HCT116 (cell line): ENCODE data around the gene ASAP2. TPM values are rescaled to one million over a fixed set of nuclear protein-coding genes. Genes with fewer than 3 reads are reported as not detected.

Experiments
- ATAC-seq: fragments of 200-7000 bp; cut with Tn5 transposase; 2 replicates; pipeline ENCODE4 v1.9.1; 2020; ENCODE audit warnings: mild to moderate bottlenecking, moderate library complexity
- BruUV-seq: library from RNA; stranded (reverse); fragments of 400-500 nt; replicated peaks from 2 replicates; lab custom pipeline; 2021; lab: Mats Ljungman, UMichigan
- CTCF ChIA-PET: fragments of 300-600 bp; sonication (Branson Sonifier 250); formaldehyde crosslinking; loops from one replicate; lab custom pipeline; 2021; ENCODE audit warnings: antibody characterized with exemption; lab: Charles Lee
- POLR2A ChIA-PET: fragments of 300-600, 350-600 bp; sonication (Branson Sonifier 250); formaldehyde crosslinking; loops from one replicate; lab custom pipeline; 2021; ENCODE audit warnings: antibody characterized with exemption; lab: Charles Lee
- RAD21 ChIA-PET, 2 experiments: fragments of 300-600 bp; sonication (Branson Sonifier 250); formaldehyde crosslinking; loops; one replicate each; lab custom pipeline; 2023; ENCODE audit warnings: low total read pairs in 2 of 2; ENCODE audit not compliant: uncharacterized antibody in 2 of 2, unreplicated experiment in 2 of 2, low non-redundant PET in 1 of 2; lab: Charles Lee
- DNase-seq: peaks from one replicate; pipeline ENCODE4 v3.0.0-alpha.2; 2010; ENCODE audit warnings: low read depth, low spot score
- H2AFZ ChIP-seq: fragments of 200-600 bp; shearing (Covaris generic), sonication (generic); 2 replicates; pipeline ENCODE4 v1.6.1; 2017; ENCODE audit warnings: low read depth, mixed run types, mixed read lengths, antibody characterized with exemption, low read length; ENCODE audit not compliant: poor library complexity, severe bottlenecking
- H3K27ac ChIP-seq: 2 replicates; pipeline ENCODE4 v1.5.1; 2012; ENCODE audit warnings: low read depth, low read length
- H3K27me3 ChIP-seq: fragments of 200-600 bp; sonication (generic); 2 replicates; pipeline ENCODE4 v1.6.1; 2016; ENCODE audit warnings: mixed run types, low read length, mixed read lengths; ENCODE audit not compliant: insufficient read depth
- H3K36me3 ChIP-seq, 2 experiments: fragments of 200-500 bp in 1 of 2; fragments of 200-600 bp in 1 of 2; sonication (Bioruptor generic) in 1 of 2; sonication (generic) in 1 of 2; 2 replicates each; pipeline versions ENCODE4 v1.5.1 to v1.6.1; 2014 to 2016; ENCODE audit warnings: low read length in 2 of 2, inconsistent platforms in 1 of 2, mixed read lengths in 1 of 2, mixed run types in 1 of 2; ENCODE audit not compliant: insufficient read depth in 2 of 2, control insufficient read depth in 1 of 2
- H3K4me1 ChIP-seq, 2 experiments: fragments of 200-600 bp in 1 of 2; sonication (generic) in 1 of 2; 2 replicates each; pipeline versions ENCODE4 v1.5.1 to v1.6.1; 2012 to 2017; ENCODE audit warnings: low read length in 2 of 2, inconsistent platforms in 1 of 2, mild to moderate bottlenecking in 1 of 2, mixed read lengths in 1 of 2, mixed run types in 1 of 2, moderate library complexity in 1 of 2; ENCODE audit not compliant: insufficient read depth in 2 of 2, control insufficient read depth in 1 of 2
- H3K4me2 ChIP-seq: fragments of 200-600 bp; sonication (generic); 2 replicates; pipeline ENCODE4 v1.6.1; 2017; ENCODE audit warnings: mixed run types, low read length, mixed read lengths
- H3K4me3 ChIP-seq, 2 experiments: fragments of 200-600 bp in 1 of 2; sonication (generic) in 1 of 2; replicated peaks in 1 of 2; 2 replicates each; pipeline ENCODE4 v1.5.1; 2011 to 2016; ENCODE audit warnings: low read length in 2 of 2, control low read depth in 1 of 2, low read depth in 1 of 2, mild to moderate bottlenecking in 1 of 2, mixed read lengths in 1 of 2, mixed run types in 1 of 2
- H3K79me2 ChIP-seq: fragments of 200-600 bp; sonication (generic); 2 replicates; pipeline ENCODE4 v1.6.1; 2017; ENCODE audit warnings: mild to moderate bottlenecking, mixed run types, low read length, moderate library complexity, mixed read lengths; ENCODE audit not compliant: insufficient read depth
- H3K9ac ChIP-seq: fragments of 200-600 bp; sonication (generic); 2 replicates; pipeline ENCODE4 v1.6.1; 2016; ENCODE audit warnings: low read length, mixed read lengths
- H3K9me2 ChIP-seq: fragments of 200-600 bp; sonication (generic), shearing (Covaris generic); 2 replicates; pipeline ENCODE4 v1.6.1; 2017; ENCODE audit warnings: mixed run types, mild to moderate bottlenecking, moderate library complexity; ENCODE audit not compliant: insufficient read depth
- H3K9me3 ChIP-seq, 2 experiments: fragments of 200-500 bp in 1 of 2; fragments of 200-600 bp in 1 of 2; sonication (Bioruptor generic) in 1 of 2; sonication (generic) in 1 of 2; 2 replicates each; pipeline ENCODE4 v1.6.1; 2014 to 2017; ENCODE audit warnings: low read length in 2 of 2, mixed read lengths in 2 of 2, inconsistent platforms in 1 of 2, low read depth in 1 of 2, mild to moderate bottlenecking in 1 of 2, mixed run types in 1 of 2, moderate library complexity in 1 of 2; ENCODE audit not compliant: control insufficient read depth in 1 of 2, insufficient read depth in 1 of 2
- H4K20me1 ChIP-seq: fragments of 200-600 bp; sonication (generic), shearing (Covaris generic); 2 replicates; pipeline ENCODE4 v1.6.1; 2017; ENCODE audit warnings: mixed run types, mild to moderate bottlenecking, moderate library complexity; ENCODE audit not compliant: insufficient read depth
- ATF3 ChIP-seq: IDR thresholded peaks from 2 replicates; pipeline ENCODE4 v1.6.1; 2012
- CEBPB ChIP-seq: IDR thresholded peaks from 2 replicates; pipeline ENCODE4 v1.6.1; 2012; ENCODE audit warnings: low read depth
- ELF1 ChIP-seq: IDR thresholded peaks from 2 replicates; pipeline ENCODE4 v1.6.1; 2012; ENCODE audit warnings: low read depth, borderline replicate concordance
- EZH2 ChIP-seq: fragments of 200-600 bp; sonication (generic); IDR thresholded peaks from 2 replicates; pipeline ENCODE4 v1.6.1; 2017; ENCODE audit warnings: antibody characterized with exemption, mixed run types
- FOSL1 ChIP-seq: IDR thresholded peaks from 2 replicates; pipeline ENCODE4 v1.6.1; 2012; ENCODE audit warnings: low read depth
- JUND ChIP-seq: IDR thresholded peaks from 2 replicates; pipeline ENCODE4 v1.6.1; 2012
- MAX ChIP-seq: IDR thresholded peaks from 2 replicates; pipeline ENCODE4 v1.6.1; 2012
- POLR2A ChIP-seq: IDR thresholded peaks from 2 replicates; pipeline ENCODE4 v1.7.0; 2011; ENCODE audit warnings: borderline replicate concordance; ENCODE audit not compliant: insufficient read depth, insufficient read length; ENCODE audit errors: extremely low read depth
- REST ChIP-seq: IDR thresholded peaks from 2 replicates; pipeline ENCODE4 v1.6.1; 2012; ENCODE audit warnings: low read depth
- SP1 ChIP-seq: IDR thresholded peaks from 2 replicates; pipeline ENCODE4 v1.6.1; 2012; ENCODE audit warnings: low read depth
- SRF ChIP-seq: IDR thresholded peaks from 2 replicates; pipeline ENCODE4 v1.6.1; 2012; ENCODE audit warnings: low read depth
- YY1 ChIP-seq: IDR thresholded peaks from 2 replicates; pipeline ENCODE4 v1.6.1; 2011; ENCODE audit warnings: low read length, low read depth, moderate library complexity, mild to moderate bottlenecking; ENCODE audit not compliant: insufficient replicate concordance; ENCODE audit errors: extremely low read depth
- ZFX ChIP-seq: fragments of 450-650 bp; IDR thresholded peaks from 2 replicates; pipeline ENCODE4 v1.6.1; 2017
- ZNF274 ChIP-seq: fragments of 200-500 bp; sonication (Bioruptor generic); IDR thresholded peaks from 2 replicates; pipeline ENCODE4 v1.6.1; 2014; ENCODE audit warnings: mild to moderate bottlenecking, low read depth, low read length, inconsistent platforms
- intact Hi-C: fragments of 100-400 bp; cut with micrococcal nuclease; formaldehyde crosslinking; loops from 2 replicates; pipeline ENCODE4 v1.10.0; 2022
- total RNA-seq: library from RNA; stranded (reverse); gene quantifications from one replicate; pipeline ENCODE4 v1.2.1, GENCODE V29; 2021; ENCODE audit not compliant: unreplicated experiment

Gene ASAP2
- total RNA-seq, 1 experiment from 2014 or later: 16.5 TPM

- ATAC-seq (no peak), DNase-seq (no peak)
- Histone ChIP-seq H4K20me1 (no peaks in the 10 kb centered on the region), H3K79me2 (no peaks in the 10 kb centered on the region), H3K36me3 (peaks cover 0 to 4% of the 10 kb centered on the region in 2 experiments; a peak in 1 of 4 replicates), H3K9me2 (no peaks in the 10 kb centered on the region), H2AFZ (no peak overlapping the region), H3K4me1 (no peaks in the 10 kb centered on the region), H3K27me3 (no peaks in the 10 kb centered on the region), H3K27ac (no peak overlapping the region), H3K4me3 (no peak overlapping the region), H3K9ac (no peak overlapping the region), H3K9me3 (no peaks in the 10 kb centered on the region), H3K4me2 (no peak overlapping the region)
- BruUV-seq: no TSS peak
- intact Hi-C loops: no loop called here
- ChIA-PET RAD21 (no interaction called here), CTCF (no interaction called here), POLR2A (no interaction called here)
- no peak for TF ChIP-seq FOSL1
- no peak for TF ChIP-seq POLR2A
- TF ChIP-seq SP1: no peak
- no peak for TF ChIP-seq ZFX
- TF ChIP-seq MAX: no peak
- no peak for TF ChIP-seq YY1
- TF ChIP-seq EZH2: no peak
- TF ChIP-seq JUND: no peak
- TF ChIP-seq ZNF274: no peak
- no peak for TF ChIP-seq CEBPB
- TF ChIP-seq SRF: no peak
- no peak for TF ChIP-seq ELF1
- TF ChIP-seq REST: no peak
- no peak for TF ChIP-seq ATF3
These were observed 186.5 kb downstream of the ASAP2 start for GRCh38 chr2:9392898-9393765.
